Measurements from ENCODE around the gene IQGAP1. TPM values are rescaled to one million over a fixed set of nuclear protein-coding genes. Genes with fewer than 3 reads are reported as not detected.
"Not testable (repeated sequence)": the region's sequence is repeated elsewhere in the genome, so short reads cannot be mapped to it uniquely, and the experiment has no call there.

Gene IQGAP1
- polyA plus RNA-seq, 10 donors, result 62.3 to 99.6 (median 83.6) TPM

GRCh38 chr15:90409587-90409986, 21.5 kb downstream of the IQGAP1 start:
- not testable (repeated sequence) for DNase-seq

GRCh38 chr15:90410316-90410715, 22.3 kb downstream of the IQGAP1 start:
- not testable (repeated sequence) for DNase-seq

GRCh38 chr15:90411176-90411575, 23.1 kb downstream of the IQGAP1 start:
- no peak for DNase-seq

GRCh38 chr15:90412356-90413194, 24.5 kb downstream of the IQGAP1 start:
- DNase-seq, result peak in 2 of 3 donors; percentile 42 to 67

- DNase-seq, result peak in 1 of 3 donors; percentile 51
Measured at GRCh38 chr15:90413411-90414379, 25.7 kb downstream of the IQGAP1 start.

- peak in 1 of 3 donors; percentile 72 for DNase-seq
Measured at GRCh38 chr15:90414408-90415028, 26.5 kb downstream of the IQGAP1 start.

GRCh38 chr15:90416052-90416451, 28.0 kb downstream of the IQGAP1 start:
- DNase-seq, result not testable (repeated sequence)

GRCh38 chr15:90418627-90419026, 30.6 kb downstream of the IQGAP1 start:
- no peak for DNase-seq

- no peak for DNase-seq
Measured at GRCh38 chr15:90419206-90419605, 31.2 kb downstream of the IQGAP1 start.

- peak; percentile 38 to 78 (median 68) for DNase-seq
Measured at GRCh38 chr15:90419738-90420406, 31.8 kb downstream of the IQGAP1 start.

- no peak for DNase-seq
Measured at GRCh38 chr15:90420451-90420850, 32.4 kb downstream of the IQGAP1 start.

- no peak for DNase-seq
Measured at GRCh38 chr15:90421527-90421926, 33.5 kb downstream of the IQGAP1 start.

- DNase-seq, result no peak
Measured at GRCh38 chr15:90422043-90422442, 34.0 kb downstream of the IQGAP1 start.

- no peak for DNase-seq
Measured at GRCh38 chr15:90422936-90423335, 34.9 kb downstream of the IQGAP1 start.

- DNase-seq, result peak in 1 of 3 donors; percentile 53
Measured at GRCh38 chr15:90423801-90424319, 35.8 kb downstream of the IQGAP1 start.

- peak in 1 of 3 donors; percentile 49 for DNase-seq
Measured at GRCh38 chr15:90425726-90426346, 37.8 kb downstream of the IQGAP1 start.

GRCh38 chr15:90427185-90427584, 39.1 kb downstream of the IQGAP1 start:
- no peak for DNase-seq

- DNase-seq, result no peak
Measured at GRCh38 chr15:90432253-90432652, 44.2 kb downstream of the IQGAP1 start.

- no peak for DNase-seq
Measured at GRCh38 chr15:90435652-90436337, 47.8 kb downstream of the IQGAP1 start.

- no peak for DNase-seq
Measured at GRCh38 chr15:90436952-90437351, 48.9 kb downstream of the IQGAP1 start.

All from muscle of back (tissue), 11 donors.